ENCODE results near the gene TTLL4.

The TTLL4 gene

GRCh38 chr2:218743068-218743467, 32.4 kb downstream of the TTLL4 start:
- Mint-ChIP-seq H3K27me3 (ENCODE audit: low read depth) (no peaks in the 10 kb centered on the region), H3K9me3 (no peaks in the 10 kb centered on the region), H3K27ac (no peak overlapping the region), H3K4me3 (no peak overlapping the region), H3K36me3 (ENCODE audit: low read depth) (peaks cover 37% of the 10 kb centered on the region), H3K4me1 (ENCODE audit: low read depth) (peaks cover 9% of the 10 kb centered on the region)
- DNase-seq (ENCODE audit: low spot score), result no peak

GRCh38 chr2:218744615-218745014, 34.0 kb downstream of the TTLL4 start:
- Mint-ChIP-seq H3K36me3 (ENCODE audit: low read depth) (peaks cover 40% of the 10 kb centered on the region), H3K4me1 (ENCODE audit: low read depth) (peaks cover 9% of the 10 kb centered on the region), H3K9me3 (no peaks in the 10 kb centered on the region), H3K27me3 (ENCODE audit: low read depth) (no peaks in the 10 kb centered on the region), H3K4me3 (no peak overlapping the region), H3K27ac (no peak overlapping the region)
- DNase-seq (ENCODE audit: low spot score), result peak; percentile 9

GRCh38 chr2:218745160-218745558, 34.5 kb downstream of the TTLL4 start:
- Mint-ChIP-seq H3K9me3 (no peaks in the 10 kb centered on the region), H3K27me3 (ENCODE audit: low read depth) (no peaks in the 10 kb centered on the region), H3K27ac (no peak overlapping the region), H3K36me3 (ENCODE audit: low read depth) (peaks cover 38% of the 10 kb centered on the region), H3K4me1 (ENCODE audit: low read depth) (peaks cover 9% of the 10 kb centered on the region), H3K4me3 (no peak overlapping the region)
- DNase-seq (ENCODE audit: low spot score), result no peak

GRCh38 chr2:218745559-218746469, 35.2 kb downstream of the TTLL4 start:
- DNase-seq (ENCODE audit: low spot score), result no peak
- peaks cover 9% of the 10 kb centered on the region for H3K4me1 Mint-ChIP-seq (ENCODE audit: low read depth)
- H3K9me3 Mint-ChIP-seq, result no peaks in the 10 kb centered on the region
- H3K27me3 Mint-ChIP-seq (ENCODE audit: low read depth), result no peaks in the 10 kb centered on the region
- H3K27ac Mint-ChIP-seq, result no peak overlapping the region
- peaks cover 43% of the 10 kb centered on the region for H3K36me3 Mint-ChIP-seq (ENCODE audit: low read depth)
- H3K4me3 Mint-ChIP-seq, result no peak overlapping the region

GRCh38 chr2:218746470-218746795, 35.8 kb downstream of the TTLL4 start:
- Mint-ChIP-seq H3K9me3 (no peaks in the 10 kb centered on the region), H3K4me3 (no peak overlapping the region), H3K27ac (no peak overlapping the region), H3K27me3 (ENCODE audit: low read depth) (no peaks in the 10 kb centered on the region), H3K36me3 (ENCODE audit: low read depth) (peaks cover 44% of the 10 kb centered on the region), H3K4me1 (ENCODE audit: low read depth) (peaks cover 9% of the 10 kb centered on the region)
- DNase-seq (ENCODE audit: low spot score), result no peak

- DNase-seq (ENCODE audit: low spot score), result no peak
- Mint-ChIP-seq H3K4me3 (no peak overlapping the region), H3K36me3 (ENCODE audit: low read depth) (peaks cover 45% of the 10 kb centered on the region), H3K27ac (no peak overlapping the region), H3K9me3 (no peaks in the 10 kb centered on the region), H3K4me1 (ENCODE audit: low read depth) (peaks cover 9% of the 10 kb centered on the region), H3K27me3 (ENCODE audit: low read depth) (no peaks in the 10 kb centered on the region)
These were observed 36.3 kb downstream of the TTLL4 start for GRCh38 chr2:218746960-218747359.

- DNase-seq (ENCODE audit: low spot score), result no peak
- Mint-ChIP-seq H3K27me3 (ENCODE audit: low read depth) (no peaks in the 10 kb centered on the region), H3K27ac (no peak overlapping the region), H3K4me3 (no peak overlapping the region), H3K9me3 (no peaks in the 10 kb centered on the region), H3K36me3 (ENCODE audit: low read depth) (peaks cover 55% of the 10 kb centered on the region), H3K4me1 (ENCODE audit: low read depth) (peaks cover 5% of the 10 kb centered on the region)
These were observed 38.3 kb downstream of the TTLL4 start for GRCh38 chr2:218748741-218749441.

GRCh38 chr2:218754201-218754600, 43.6 kb downstream of the TTLL4 start:
- no peak for DNase-seq (ENCODE audit: low spot score)
- Mint-ChIP-seq H3K27ac (no peak overlapping the region), H3K4me1 (ENCODE audit: low read depth) (no peaks in the 10 kb centered on the region), H3K4me3 (no peak overlapping the region), H3K36me3 (ENCODE audit: low read depth) (peaks cover 29% of the 10 kb centered on the region), H3K27me3 (ENCODE audit: low read depth) (no peaks in the 10 kb centered on the region), H3K9me3 (no peaks in the 10 kb centered on the region)

GRCh38 chr2:218754781-218755180, 44.1 kb downstream of the TTLL4 start:
- H3K4me1 Mint-ChIP-seq (ENCODE audit: low read depth), result no peaks in the 10 kb centered on the region
- no peaks in the 10 kb centered on the region for H3K9me3 Mint-ChIP-seq
- H3K27ac Mint-ChIP-seq, result no peak overlapping the region
- peaks cover 26% of the 10 kb centered on the region for H3K36me3 Mint-ChIP-seq (ENCODE audit: low read depth)
- no peaks in the 10 kb centered on the region for H3K27me3 Mint-ChIP-seq (ENCODE audit: low read depth)
- no peak overlapping the region for H3K4me3 Mint-ChIP-seq
- DNase-seq (ENCODE audit: low spot score), result no peak

GRCh38 chr2:218755198-218755566, 44.5 kb downstream of the TTLL4 start:
- Mint-ChIP-seq H3K9me3 (no peaks in the 10 kb centered on the region), H3K27ac (no peak overlapping the region), H3K36me3 (ENCODE audit: low read depth) (peaks cover 24% of the 10 kb centered on the region), H3K27me3 (ENCODE audit: low read depth) (no peaks in the 10 kb centered on the region), H3K4me1 (ENCODE audit: low read depth) (no peaks in the 10 kb centered on the region), H3K4me3 (no peak overlapping the region)
- no peak for DNase-seq (ENCODE audit: low spot score)

GRCh38 chr2:218755567-218756404, 45.2 kb downstream of the TTLL4 start:
- no peak for DNase-seq (ENCODE audit: low spot score)
- Mint-ChIP-seq H3K36me3 (ENCODE audit: low read depth) (peaks cover 20% of the 10 kb centered on the region), H3K27me3 (ENCODE audit: low read depth) (no peaks in the 10 kb centered on the region), H3K9me3 (no peaks in the 10 kb centered on the region), H3K27ac (no peak overlapping the region), H3K4me3 (no peak overlapping the region), H3K4me1 (ENCODE audit: low read depth) (no peaks in the 10 kb centered on the region)

- Mint-ChIP-seq H3K27ac (no peak overlapping the region), H3K4me1 (ENCODE audit: low read depth) (no peaks in the 10 kb centered on the region), H3K9me3 (no peaks in the 10 kb centered on the region), H3K4me3 (no peak overlapping the region), H3K36me3 (ENCODE audit: low read depth) (peaks cover 18% of the 10 kb centered on the region), H3K27me3 (ENCODE audit: low read depth) (no peaks in the 10 kb centered on the region)
- DNase-seq (ENCODE audit: low spot score), result no peak
These were observed 46.2 kb downstream of the TTLL4 start for GRCh38 chr2:218756599-218757377.

- Mint-ChIP-seq H3K27me3 (ENCODE audit: low read depth) (no peaks in the 10 kb centered on the region), H3K9me3 (no peaks in the 10 kb centered on the region)
These were observed 51.2 kb downstream of the TTLL4 start for GRCh38 chr2:218761795-218762194.

More at GRCh38 chr2:218761795-218762194, 51.2 kb downstream of the TTLL4 start:
- H3K4me1 Mint-ChIP-seq (ENCODE audit: low read depth), result no peaks in the 10 kb centered on the region
- no peaks in the 10 kb centered on the region for H3K36me3 Mint-ChIP-seq (ENCODE audit: low read depth)
- H3K27ac Mint-ChIP-seq, result no peak overlapping the region
- no peak for DNase-seq (ENCODE audit: low spot score)
- H3K4me3 Mint-ChIP-seq, result no peak overlapping the region

Data from T-helper 2 cell treated with Interferon-gamma antibody and Interleukin-4, amounts not matched to agents 5 μg/mL and 100 μg/mL, for 36 hours (primary cell).